Upper lobe of left lung (tissue), 4 donors: ENCODE results near the gene RBM4.

Experiments
- EP300 ChIP-seq, 4 donors: sonication (generic); formaldehyde crosslinking; IDR thresholded peaks; one replicate each; pipeline ENCODE4 v1.5.1; 2017; ENCODE audit warnings: antibody characterized with exemption in 4 of 4, control low read depth in 2 of 4
- POLR2A ChIP-seq, 4 donors: fragments of 450-650 bp; IDR thresholded peaks; one replicate each; pipeline ENCODE4 v1.5.1; 2016 to 2017; ENCODE audit warnings: antibody characterized with exemption in 4 of 4, mild to moderate bottlenecking in 2 of 4
- POLR2AphosphoS5 ChIP-seq, 2 donors: sonication (generic); formaldehyde crosslinking; IDR thresholded peaks; one replicate each; pipeline ENCODE4 v1.5.1; 2017; ENCODE audit warnings: antibody characterized with exemption in 2 of 2
- TF ChIP-seq, protein P1 (sequence below), 6 experiments: fragments of 450-650 bp in 4 of 6; fragments of 200-600 bp in 2 of 6; sonication (generic) in 2 of 6; IDR thresholded peaks; one replicate each; pipeline ENCODE4 v1.5.1; 2016 to 2019; ENCODE audit warnings: antibody characterized with exemption in 6 of 6

DNA sequence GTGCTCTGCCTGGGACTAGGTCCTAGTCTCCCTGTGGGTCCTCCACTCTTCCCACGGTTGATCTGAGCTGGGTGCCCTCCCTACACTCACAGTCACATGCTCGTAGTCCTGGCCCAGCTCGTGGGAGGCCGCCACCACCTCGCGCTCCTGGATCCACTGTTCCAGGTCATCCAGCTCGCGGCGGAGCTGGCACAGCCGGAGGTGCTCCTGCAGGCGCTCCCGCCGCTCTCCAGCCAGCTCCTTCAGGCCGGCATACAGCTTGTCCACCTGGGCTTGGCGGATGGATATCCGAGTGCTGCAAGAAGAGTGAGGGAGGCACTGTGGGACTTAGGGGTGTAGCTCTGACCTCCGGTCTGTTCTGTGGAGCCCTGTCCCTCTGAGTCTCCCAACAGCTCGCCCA is 53.9 kb downstream of the RBM4 start:
- TF ChIP-seq EP300 (IDR thresholded peaks at IDR 0.05) (no peak), POLR2A (IDR thresholded peaks at IDR 0.05) (no peak), POLR2AphosphoS5 (IDR thresholded peaks at IDR 0.05) (no peak)
- TF ChIP-seq, protein P1, sequence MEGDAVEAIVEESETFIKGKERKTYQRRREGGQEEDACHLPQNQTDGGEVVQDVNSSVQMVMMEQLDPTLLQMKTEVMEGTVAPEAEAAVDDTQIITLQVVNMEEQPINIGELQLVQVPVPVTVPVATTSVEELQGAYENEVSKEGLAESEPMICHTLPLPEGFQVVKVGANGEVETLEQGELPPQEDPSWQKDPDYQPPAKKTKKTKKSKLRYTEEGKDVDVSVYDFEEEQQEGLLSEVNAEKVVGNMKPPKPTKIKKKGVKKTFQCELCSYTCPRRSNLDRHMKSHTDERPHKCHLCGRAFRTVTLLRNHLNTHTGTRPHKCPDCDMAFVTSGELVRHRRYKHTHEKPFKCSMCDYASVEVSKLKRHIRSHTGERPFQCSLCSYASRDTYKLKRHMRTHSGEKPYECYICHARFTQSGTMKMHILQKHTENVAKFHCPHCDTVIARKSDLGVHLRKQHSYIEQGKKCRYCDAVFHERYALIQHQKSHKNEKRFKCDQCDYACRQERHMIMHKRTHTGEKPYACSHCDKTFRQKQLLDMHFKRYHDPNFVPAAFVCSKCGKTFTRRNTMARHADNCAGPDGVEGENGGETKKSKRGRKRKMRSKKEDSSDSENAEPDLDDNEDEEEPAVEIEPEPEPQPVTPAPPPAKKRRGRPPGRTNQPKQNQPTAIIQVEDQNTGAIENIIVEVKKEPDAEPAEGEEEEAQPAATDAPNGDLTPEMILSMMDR (IDR thresholded peaks at IDR 0.05) = no peak
